ENCODE measurements around the gene MCRIP2.

The MCRIP2 gene

DNA sequence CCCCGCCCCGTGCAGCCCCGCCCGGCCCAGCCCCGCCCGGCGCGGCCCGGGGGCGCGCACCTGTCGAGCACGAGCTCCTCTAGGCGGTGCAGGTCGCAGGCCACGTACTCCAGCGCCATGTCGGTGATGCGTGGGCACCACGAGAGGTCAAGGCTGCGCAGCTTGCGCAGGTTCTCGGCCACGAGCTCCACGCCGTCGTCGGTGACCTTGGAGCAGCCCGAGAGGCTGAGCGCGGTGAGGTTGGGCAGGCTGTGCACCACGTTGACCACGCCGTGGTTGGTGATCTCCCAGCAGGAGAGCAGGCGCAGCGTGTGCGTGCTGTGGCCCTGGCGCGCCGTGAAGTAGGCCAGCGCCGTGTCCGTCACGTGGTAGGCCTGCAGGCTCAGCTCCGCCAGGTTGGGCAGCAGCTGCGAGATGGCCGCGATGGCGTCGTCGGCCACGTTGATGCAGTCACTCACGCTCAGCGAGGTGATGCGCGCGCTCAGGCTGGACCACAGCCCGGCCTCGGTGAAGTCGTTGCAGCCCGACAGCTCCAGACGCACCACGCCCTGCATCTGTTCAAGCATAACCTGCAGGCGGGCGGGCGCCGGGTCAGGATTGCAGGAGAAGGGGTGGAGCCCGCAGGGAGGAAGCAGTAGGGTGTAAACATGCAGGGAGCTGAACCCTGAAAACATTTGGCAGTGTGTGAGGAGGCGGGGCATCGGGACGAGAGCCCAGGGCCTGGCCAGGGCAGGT, 53.9 kb downstream of the MCRIP2 start:
- peak in 1 of 2 donors; percentile 62 for DNase-seq (ENCODE audit: low read depth in 2 of 2)

Measured in stimulated activated CD8-positive, alpha-beta memory T cell treated with anti-CD3 and anti-CD28 coated beads, Interleukin-7, amount 100 ng/mL, for 4 hours (primary cell).